DOHH2 (cell line): ENCODE results near the gene RRP15.

ENCODE experiments used
- H3F3A ChIP-seq: fragments of 200-600 bp; sonication (generic), shearing (Covaris generic); 2 replicates; pipeline ENCODE4 v1.6.0; 2016; ENCODE audit warnings: antibody characterized with exemption, mild to moderate bottlenecking; ENCODE audit not compliant: control insufficient read depth, insufficient read depth
- H3K27ac ChIP-seq: fragments of 200-600 bp; sonication (generic); 2 replicates; pipeline ENCODE4 v1.5.1; 2014; ENCODE audit warnings: low read depth, mild to moderate bottlenecking, low read length, moderate library complexity
- H3K27me3 ChIP-seq: fragments of 200-600 bp; sonication (generic); 2 replicates; pipeline ENCODE4 v1.6.1; 2014; ENCODE audit warnings: mild to moderate bottlenecking, low read length, mixed read lengths; ENCODE audit not compliant: control insufficient read depth
- H3K36me3 ChIP-seq: fragments of 200-600 bp; sonication (generic); 2 replicates; pipeline ENCODE4 v1.6.1; 2014; ENCODE audit warnings: mild to moderate bottlenecking, low read length, moderate library complexity, mixed read lengths; ENCODE audit not compliant: control insufficient read depth
- H3K4me1 ChIP-seq: fragments of 200-600 bp; sonication (generic); 2 replicates; pipeline ENCODE4 v1.6.1; 2014; ENCODE audit warnings: mild to moderate bottlenecking, low read length, mixed read lengths; ENCODE audit not compliant: control insufficient read depth
- H3K4me2 ChIP-seq: fragments of 200-600 bp; sonication (generic); 2 replicates; pipeline ENCODE4 v1.6.0; 2014; ENCODE audit warnings: mild to moderate bottlenecking, low read length, moderate library complexity
- H3K4me3 ChIP-seq: fragments of 200-600 bp; sonication (generic); 2 replicates; pipeline ENCODE4 v1.5.1; 2014; ENCODE audit warnings: mild to moderate bottlenecking, low read length, mixed read lengths
- H3K79me2 ChIP-seq: fragments of 200-600 bp; sonication (generic); 2 replicates; pipeline ENCODE4 v1.6.1; 2014; ENCODE audit warnings: mild to moderate bottlenecking, low read length, mixed read lengths; ENCODE audit not compliant: control insufficient read depth
- H3K9me2 ChIP-seq: fragments of 200-600 bp; sonication (generic); replicated peaks from 2 replicates; pipeline ENCODE4 v1.6.1; 2014; ENCODE audit warnings: mild to moderate bottlenecking, low read length, mixed read lengths; ENCODE audit not compliant: control insufficient read depth
- H3K9me3 ChIP-seq: fragments of 200-600 bp; sonication (generic); 2 replicates; pipeline ENCODE4 v1.6.1; 2014; ENCODE audit warnings: antibody characterized with exemption, low read length, mixed read lengths; ENCODE audit not compliant: control insufficient read depth, insufficient read depth
- H4K20me1 ChIP-seq: fragments of 200-600 bp; sonication (generic); 2 replicates; pipeline ENCODE4 v1.6.0; 2014; ENCODE audit warnings: low read depth, mild to moderate bottlenecking, antibody characterized with exemption, low read length, moderate library complexity; ENCODE audit not compliant: control insufficient read depth, insufficient read depth
- EZH2phosphoT487 ChIP-seq: fragments of 200-600 bp; sonication (generic); IDR thresholded peaks from 2 replicates; pipeline ENCODE4 v1.6.1; 2017; ENCODE audit warnings: borderline replicate concordance, mild to moderate bottlenecking, antibody characterized with exemption, low read length, moderate library complexity, mixed read lengths
- TF ChIP-seq, protein P1 (sequence below): fragments of 200-600 bp; sonication (generic); IDR thresholded peaks from one replicate; pipeline ENCODE4 v1.5.1; 2014; ENCODE audit warnings: antibody characterized with exemption, mild to moderate bottlenecking, low read depth, low read length; ENCODE audit not compliant: poor library complexity, severe bottlenecking

RRP15 gene

DNA sequence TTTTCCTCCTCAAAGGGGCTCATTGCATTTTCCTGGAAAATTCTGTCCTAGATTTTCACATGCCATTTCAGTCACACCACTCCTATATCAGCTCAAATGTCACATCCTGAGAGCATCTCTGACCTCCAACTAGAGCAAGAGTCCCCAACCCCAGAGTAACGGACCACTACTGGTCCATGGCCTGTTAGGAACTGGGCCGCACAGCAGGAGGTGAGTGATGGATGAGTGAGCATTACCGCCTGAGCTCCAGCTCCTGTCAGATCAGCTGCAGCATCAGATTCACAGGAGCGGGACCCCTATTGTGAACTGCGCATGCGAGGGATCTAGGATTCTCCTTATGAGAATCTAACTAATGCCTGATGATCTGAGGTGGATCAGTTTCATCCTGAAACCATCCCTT lies 12.7 kb upstream of the RRP15 start:
- no peak overlapping the region for H3K4me2 ChIP-seq
- H3K9me2 ChIP-seq = no peaks in the 10 kb centered on the region
- H3K27ac ChIP-seq = no peak overlapping the region
- H4K20me1 ChIP-seq = no peaks in the 10 kb centered on the region
- H3K79me2 ChIP-seq = no peaks in the 10 kb centered on the region
- H3K9me3 ChIP-seq = no peaks in the 10 kb centered on the region
- H3K27me3 ChIP-seq = no peaks in the 10 kb centered on the region
- H3F3A ChIP-seq = no peaks in the 10 kb centered on the region
- H3K36me3 ChIP-seq = no peaks in the 10 kb centered on the region
- H3K4me1 ChIP-seq = no peaks in the 10 kb centered on the region
- TF ChIP-seq, protein P1, sequence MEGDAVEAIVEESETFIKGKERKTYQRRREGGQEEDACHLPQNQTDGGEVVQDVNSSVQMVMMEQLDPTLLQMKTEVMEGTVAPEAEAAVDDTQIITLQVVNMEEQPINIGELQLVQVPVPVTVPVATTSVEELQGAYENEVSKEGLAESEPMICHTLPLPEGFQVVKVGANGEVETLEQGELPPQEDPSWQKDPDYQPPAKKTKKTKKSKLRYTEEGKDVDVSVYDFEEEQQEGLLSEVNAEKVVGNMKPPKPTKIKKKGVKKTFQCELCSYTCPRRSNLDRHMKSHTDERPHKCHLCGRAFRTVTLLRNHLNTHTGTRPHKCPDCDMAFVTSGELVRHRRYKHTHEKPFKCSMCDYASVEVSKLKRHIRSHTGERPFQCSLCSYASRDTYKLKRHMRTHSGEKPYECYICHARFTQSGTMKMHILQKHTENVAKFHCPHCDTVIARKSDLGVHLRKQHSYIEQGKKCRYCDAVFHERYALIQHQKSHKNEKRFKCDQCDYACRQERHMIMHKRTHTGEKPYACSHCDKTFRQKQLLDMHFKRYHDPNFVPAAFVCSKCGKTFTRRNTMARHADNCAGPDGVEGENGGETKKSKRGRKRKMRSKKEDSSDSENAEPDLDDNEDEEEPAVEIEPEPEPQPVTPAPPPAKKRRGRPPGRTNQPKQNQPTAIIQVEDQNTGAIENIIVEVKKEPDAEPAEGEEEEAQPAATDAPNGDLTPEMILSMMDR = no peak
- no peak for TF ChIP-seq EZH2phosphoT487
- no peak overlapping the region for H3K4me3 ChIP-seq

DNA sequence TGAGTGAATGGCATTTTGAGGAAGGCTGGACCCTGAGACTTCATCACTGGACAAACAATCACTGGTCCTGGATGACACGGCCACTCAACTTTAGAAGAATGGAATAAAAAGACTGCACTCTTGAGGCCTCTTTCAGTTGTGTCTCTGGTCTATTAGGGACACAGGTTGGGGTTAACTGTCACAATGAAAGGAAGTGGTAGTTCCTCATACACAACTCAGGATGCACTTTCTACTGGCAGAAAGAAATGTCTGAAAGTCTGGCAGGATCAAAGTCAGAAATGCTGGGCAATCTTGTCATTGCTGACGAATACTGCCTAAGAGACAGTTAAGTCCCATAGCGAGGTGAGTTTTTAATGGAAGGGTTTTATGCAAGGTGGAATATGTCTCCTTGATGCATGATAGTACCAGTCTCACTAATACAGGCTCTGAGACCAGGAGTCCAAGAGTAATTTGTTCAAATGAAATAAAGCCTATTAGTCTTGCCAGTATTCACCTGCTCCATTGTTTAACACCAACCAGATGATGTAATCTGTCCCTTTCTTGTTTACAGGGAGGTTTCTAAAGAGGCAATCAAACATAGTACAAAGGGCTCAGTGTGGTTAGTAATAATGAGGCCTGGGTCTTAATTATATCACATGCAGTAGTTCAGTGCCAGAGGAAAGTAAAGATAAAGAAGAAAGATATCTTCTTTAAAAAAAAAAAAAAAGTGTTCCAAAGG lies 11.2 kb upstream of the RRP15 start:
- no peak overlapping the region for H3K4me3 ChIP-seq
- no peaks in the 10 kb centered on the region for H3K4me1 ChIP-seq
- H3K9me3 ChIP-seq = no peaks in the 10 kb centered on the region
- no peaks in the 10 kb centered on the region for H4K20me1 ChIP-seq
- no peak overlapping the region for H3K27ac ChIP-seq
- H3K36me3 ChIP-seq = no peaks in the 10 kb centered on the region
- TF ChIP-seq, protein P1 = no peak
- TF ChIP-seq EZH2phosphoT487 = no peak
- no peak overlapping the region for H3K4me2 ChIP-seq
- H3F3A ChIP-seq = no peaks in the 10 kb centered on the region
- H3K79me2 ChIP-seq = no peaks in the 10 kb centered on the region
- H3K27me3 ChIP-seq = no peaks in the 10 kb centered on the region
- no peaks in the 10 kb centered on the region for H3K9me2 ChIP-seq

GRCh38 chr1:218274511-218274910 lies 10.6 kb upstream of the RRP15 start:
- TF ChIP-seq, protein P1 = no peak
- no peak for TF ChIP-seq EZH2phosphoT487
- no peaks in the 10 kb centered on the region for H3K36me3 ChIP-seq
- H3K4me3 ChIP-seq = no peak overlapping the region
- H3K27ac ChIP-seq = no peak overlapping the region
- no peaks in the 10 kb centered on the region for H3K27me3 ChIP-seq
- H3K4me2 ChIP-seq = no peak overlapping the region
- H4K20me1 ChIP-seq = no peaks in the 10 kb centered on the region
- no peaks in the 10 kb centered on the region for H3K9me3 ChIP-seq
- H3K9me2 ChIP-seq = no peaks in the 10 kb centered on the region
- no peaks in the 10 kb centered on the region for H3F3A ChIP-seq
- no peaks in the 10 kb centered on the region for H3K79me2 ChIP-seq
- H3K4me1 ChIP-seq = no peaks in the 10 kb centered on the region

GRCh38 chr1:218275823-218276222 lies 9.3 kb upstream of the RRP15 start:
- no peaks in the 10 kb centered on the region for H4K20me1 ChIP-seq
- no peaks in the 10 kb centered on the region for H3K27me3 ChIP-seq
- H3K4me1 ChIP-seq = no peaks in the 10 kb centered on the region
- H3K9me2 ChIP-seq = no peaks in the 10 kb centered on the region
- H3K4me2 ChIP-seq = no peak overlapping the region
- H3K79me2 ChIP-seq = no peaks in the 10 kb centered on the region
- H3K27ac ChIP-seq = no peak overlapping the region
- no peak for TF ChIP-seq EZH2phosphoT487
- TF ChIP-seq, protein P1 = no peak
- no peak overlapping the region for H3K4me3 ChIP-seq
- H3F3A ChIP-seq = no peaks in the 10 kb centered on the region
- H3K36me3 ChIP-seq = no peaks in the 10 kb centered on the region
- no peaks in the 10 kb centered on the region for H3K9me3 ChIP-seq
